Breast epithelium (tissue), 3 donors: ENCODE measurements around the gene PIK3IP1.

Experiments used
- CTCF ChIP-seq, 3 donors: fragments of 450-650 bp; IDR thresholded peaks; one replicate each; pipeline ENCODE4 v1.5.1; 2016 to 2017; ENCODE audit warnings: antibody characterized with exemption in 3 of 3, mild to moderate bottlenecking in 3 of 3, moderate library complexity in 3 of 3
- POLR2AphosphoS5 ChIP-seq, 3 donors: sonication (generic); formaldehyde crosslinking; IDR thresholded peaks; one replicate each; pipeline ENCODE4 v1.6.1; 2017; ENCODE audit warnings: antibody characterized with exemption in 3 of 3

- TF ChIP-seq CTCF (IDR thresholded peaks at IDR 0.05) = no peak
- no peak for TF ChIP-seq POLR2AphosphoS5 (IDR thresholded peaks at IDR 0.05)
These were observed 48.0 kb downstream of the PIK3IP1 start for GRCh38 chr22:31244046-31244942.
